ENCODE data around the gene TPST1. TPM values are rescaled to one million over a fixed set of nuclear protein-coding genes. Genes with fewer than 3 reads are reported as not detected.
A peak's percentile ranks its signal among the peaks of the same experiment; 100 is the strongest.

TPST1 gene
- total and polyA plus RNA-seq, 2 of the 8 experiments (the other 6 are each of a cell fraction or from before 2014, with no cell fraction given): 8.2 to 18.4 TPM

- no peak for TF ChIP-seq CHD7 (IDR thresholded peaks at IDR 0.05; ENCODE audit: insufficient replicate concordance, low read length)
- no peak for TF ChIP-seq EGR1 (IDR thresholded peaks at IDR 0.05; ENCODE audit: borderline replicate concordance, low read depth, low read length)
- no peak for TF ChIP-seq CBX8 (IDR thresholded peaks at IDR 0.05; ENCODE audit: borderline replicate concordance, low read depth, low read length)
- no peak for TF ChIP-seq JUND (IDR thresholded peaks at IDR 0.05; ENCODE audit: low read length)
- no peak for TF ChIP-seq SP4 (IDR thresholded peaks at IDR 0.05; ENCODE audit: low read length)
- TF ChIP-seq SRF (IDR thresholded peaks at IDR 0.05; ENCODE audit: low read depth, low read length): no peak
- no peak for TF ChIP-seq CHD1 (IDR thresholded peaks at IDR 0.05; ENCODE audit: low read depth, low read length)
- peak; percentile 94 for TF ChIP-seq PHF8 (conservative IDR thresholded peaks at IDR 0.05; ENCODE audit: low read depth, low read length)
- peak; percentile 93 for TF ChIP-seq TBP (IDR thresholded peaks at IDR 0.05; ENCODE audit: low read depth, low read length)
- TF ChIP-seq SUZ12 (IDR thresholded peaks at IDR 0.05; ENCODE audit: low read length): no peak
Measured at GRCh38 chr7:66204822-66205740, at the start of gene TPST1 (continued).

Measured in H1 (cell line).